Astrocyte of the spinal cord (primary cell): ENCODE measurements around the gene HEBP2.

Experiments used
- DNase-seq: peaks from one replicate; pipeline ENCODE4 v3.0.0; 2011; ENCODE audit warnings: low read depth, low spot score
- H3K4me3 ChIP-seq: 2 replicates; pipeline ENCODE4 v1.5.1; 2011; ENCODE audit warnings: low read depth, mild to moderate bottlenecking, low read length, moderate library complexity
- CTCF ChIP-seq: IDR thresholded peaks from 2 replicates; pipeline ENCODE4 v1.5.1; 2012; ENCODE audit warnings: low read depth, mild to moderate bottlenecking, low read length, inconsistent platforms
- in situ Hi-C: cut with HindIII; loops from 2 replicates; pipeline ENCODE4 v1.10.0; 2017; ENCODE audit warnings: low sequenced_read_pairs

The HEBP2 gene

GRCh38 chr6:138404666-138405337 is 779 bp downstream of the HEBP2 start:
- DNase-seq = peak; percentile 28
- no peak for TF ChIP-seq CTCF
- peak overlapping the region; percentile 79 for H3K4me3 ChIP-seq
- in situ Hi-C loops = no loop called here

DNA sequence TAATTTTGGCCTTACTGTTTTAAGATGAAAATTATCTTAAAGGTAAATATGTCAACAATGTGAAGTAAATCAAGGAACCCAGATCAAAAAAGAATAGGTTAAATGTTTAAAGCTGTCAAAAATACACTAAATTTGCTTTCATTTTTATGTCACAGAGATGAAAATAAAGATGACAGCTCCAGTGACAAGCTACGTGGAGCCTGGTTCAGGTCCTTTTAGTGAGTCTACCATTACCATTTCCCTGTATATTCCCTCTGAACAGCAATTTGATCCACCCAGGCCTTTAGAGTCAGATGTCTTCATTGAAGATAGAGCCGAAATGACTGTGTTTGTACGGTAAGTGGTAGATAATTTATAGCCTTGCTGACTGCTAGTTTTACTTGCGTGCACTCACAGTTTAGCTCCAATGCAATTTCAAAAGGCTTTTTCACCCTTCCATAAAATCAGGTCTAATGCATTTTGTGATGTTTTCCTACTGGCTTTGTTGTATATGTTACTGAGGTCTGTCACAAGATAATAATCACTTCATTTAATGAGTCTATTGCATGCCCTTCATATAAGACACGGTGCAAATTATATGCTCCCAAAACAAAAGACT is 1.9 kb downstream of the HEBP2 start:
- in situ Hi-C loops = no loop called here
- DNase-seq = no peak
- TF ChIP-seq CTCF = no peak
- H3K4me3 ChIP-seq = no peak overlapping the region

- in situ Hi-C loops = no loop called here
- no peak overlapping the region for H3K4me3 ChIP-seq
- no peak for TF ChIP-seq CTCF
- no peak for DNase-seq
These were observed 2.4 kb downstream of the HEBP2 start for GRCh38 chr6:138406443-138406842.

GRCh38 chr6:138410048-138410735 is 6.2 kb downstream of the HEBP2 start:
- DNase-seq = peak; percentile 31
- in situ Hi-C loops = no loop called here
- no peak overlapping the region for H3K4me3 ChIP-seq
- TF ChIP-seq CTCF = no peak

DNA sequence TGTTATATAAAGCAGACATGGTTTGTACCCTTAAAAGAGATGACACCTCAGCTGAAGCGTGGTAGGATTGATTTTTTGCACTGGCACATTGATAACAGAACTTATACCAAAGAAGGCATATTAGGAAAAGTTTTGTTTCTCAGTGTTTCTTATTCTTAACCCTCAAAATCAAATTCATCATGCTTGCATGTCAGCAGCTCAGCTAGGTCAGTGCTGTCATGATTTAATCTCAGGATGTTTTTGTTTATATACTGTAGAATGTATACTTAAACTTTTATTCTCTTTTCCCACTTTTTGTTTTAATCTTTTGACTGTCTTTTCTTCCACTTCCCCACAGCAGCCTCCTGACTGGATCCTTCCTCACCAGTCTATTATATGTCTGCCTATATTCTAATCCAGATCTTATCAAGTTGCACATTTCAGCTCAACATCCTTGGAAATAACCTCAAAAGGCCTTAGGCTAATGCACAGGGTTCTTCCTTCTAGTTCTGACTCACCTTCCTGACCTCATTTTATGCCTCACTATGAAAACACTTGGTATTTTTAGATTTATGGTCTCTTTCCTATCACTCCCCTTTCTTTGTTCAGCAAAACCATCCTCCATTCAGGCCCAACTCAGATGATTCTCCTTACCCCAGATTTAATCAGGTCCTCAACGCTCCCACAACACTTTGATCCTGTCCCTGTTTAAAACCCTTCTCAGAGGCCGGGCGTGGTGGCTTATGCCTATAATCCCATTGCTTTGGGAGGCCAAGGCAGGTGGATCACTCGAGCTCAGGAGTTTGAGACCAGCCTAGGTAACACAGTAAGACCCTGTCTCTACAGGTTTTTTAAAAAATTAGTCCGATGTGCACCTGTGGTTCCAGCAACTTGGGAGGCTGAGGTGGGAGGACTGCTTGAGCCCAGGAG is 7.2 kb downstream of the HEBP2 start:
- in situ Hi-C loops = no loop called here
- peak; percentile 50 for DNase-seq

More for the DNA sequence above, 7.2 kb downstream of the HEBP2 start:
- no peak overlapping the region for H3K4me3 ChIP-seq
- TF ChIP-seq CTCF = no peak
